GM13977 (cell line): ENCODE results near the gene FBXO46.
A peak's percentile ranks its signal among the peaks of the same experiment; 100 is the strongest.

Source experiments
- DNase-seq: peaks from one replicate; pipeline ENCODE4 v3.0.0; 2012; ENCODE audit warnings: low spot score
- CTCF ChIP-seq: IDR thresholded peaks from 2 replicates; pipeline ENCODE4 v1.5.1; 2012; ENCODE audit warnings: mild to moderate bottlenecking, control low read depth; ENCODE audit not compliant: insufficient read depth; ENCODE audit errors: extremely low read depth, missing control alignments
- in situ Hi-C: fragments of 300-500 bp; cut with MboI; formaldehyde crosslinking; loops from one replicate; pipeline ENCODE4 v1.12.0; 2022; ENCODE audit warnings: low sequenced_read_pairs, low pct_unique_long_range_greater_than_20kb, mixed read lengths, inconsistent platforms; ENCODE audit not compliant: unreplicated experiment

FBXO46 gene

GRCh38 chr19:45667620-45668341 lies 62.9 kb downstream of the FBXO46 start, which contains the start of gene GIPR:
Gene GIPR (plus strand): TSS chr19:45668221. CDS start chr19:45669521, 1,300 bp downstream.
- TF ChIP-seq CTCF = no peak
- peak; percentile 72 for DNase-seq
- in situ Hi-C loops = no loop called here

DNA sequence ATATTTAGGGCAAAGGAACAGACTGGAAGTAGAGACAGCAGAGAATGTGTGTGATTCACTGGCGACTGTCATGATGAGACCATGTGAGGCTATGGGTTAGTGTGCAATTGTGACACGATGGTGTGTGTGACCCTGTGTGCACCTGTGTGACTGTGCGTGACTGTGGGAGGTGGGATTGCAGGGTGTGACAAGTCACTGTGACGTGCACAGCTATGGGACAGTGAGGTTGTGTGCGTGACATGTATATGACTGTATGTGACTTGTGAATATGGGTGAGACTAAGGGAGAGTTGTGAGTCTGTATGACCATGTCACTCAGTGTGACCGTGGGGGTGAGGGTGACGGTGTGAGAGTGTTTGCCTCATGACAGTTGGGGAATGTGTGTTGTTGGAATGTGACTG lies 66.1 kb downstream of the FBXO46 start:
- in situ Hi-C loops = no loop called here
- TF ChIP-seq CTCF = no peak

DNA sequence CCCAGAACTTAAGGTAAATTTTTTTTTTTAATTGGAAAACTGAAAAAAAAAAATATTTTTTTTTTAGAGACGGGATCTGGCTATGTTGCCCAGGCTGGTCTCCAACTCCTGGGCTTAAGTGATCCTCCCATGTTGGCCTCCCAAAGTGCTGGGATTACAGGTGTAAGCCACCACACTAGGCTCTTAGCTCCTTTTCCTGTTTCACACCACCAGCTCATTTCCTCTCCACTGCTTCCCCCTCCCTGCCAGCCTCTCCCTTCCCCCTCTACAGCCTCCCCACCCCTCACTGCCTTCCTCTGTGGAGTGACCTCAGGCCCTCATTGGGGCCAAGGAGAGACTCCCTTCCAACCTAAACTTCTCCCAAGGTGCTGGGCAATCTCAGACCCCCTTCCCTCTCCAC lies 66.9 kb downstream of the FBXO46 start:
- no peak for TF ChIP-seq CTCF
- in situ Hi-C loops = no loop called here
- DNase-seq = no peak

More for the DNA sequence above, 66.1 kb downstream of the FBXO46 start:
- no peak for DNase-seq

GRCh38 chr19:45660636-45661035 lies 70.1 kb downstream of the FBXO46 start:
- no peak for TF ChIP-seq CTCF
- in situ Hi-C loops = no loop called here
- DNase-seq = no peak
